GM19463 (cell line): ENCODE measurements around the gene GFRA1.

Source experiments
- ATAC-seq: cut with Tn5 transposase; IDR thresholded peaks from one replicate; pipeline ENCODE4 v1.9.1; 2021; ENCODE audit warnings: mild to moderate bottlenecking, moderate library complexity; ENCODE audit not compliant: unreplicated experiment

The GFRA1 gene

GRCh38 chr10:116272440-116273283 lies at the start of gene GFRA1:
GFRA1 (minus strand) TSS chr10:116273206; CDS start chr10:116272029, 1,177 bp downstream.
- no peak for ATAC-seq

- no peak for ATAC-seq
Measured at GRCh38 chr10:116316503-116316902, 43.5 kb upstream of the GFRA1 start.

DNA sequence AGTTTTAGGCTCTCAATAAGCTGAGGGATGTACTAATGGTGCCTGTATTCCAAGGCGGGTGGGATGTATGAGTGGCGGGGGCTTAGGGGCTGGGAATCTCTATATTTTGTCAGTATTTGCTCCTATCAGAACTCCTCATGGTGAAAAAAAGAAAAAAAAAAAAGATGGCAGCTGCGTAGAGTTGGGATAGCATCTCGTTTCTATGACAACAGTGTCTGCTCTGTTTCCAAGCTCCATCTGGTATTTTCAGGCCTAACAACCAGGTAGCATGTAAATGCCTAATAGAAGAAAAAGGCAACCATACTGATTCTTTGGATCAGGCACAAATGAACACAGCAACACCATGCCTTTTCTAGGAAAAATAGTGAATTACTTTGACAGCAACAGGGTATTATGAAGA lies 39.5 kb upstream of the GFRA1 start:
- ATAC-seq, result no peak

DNA sequence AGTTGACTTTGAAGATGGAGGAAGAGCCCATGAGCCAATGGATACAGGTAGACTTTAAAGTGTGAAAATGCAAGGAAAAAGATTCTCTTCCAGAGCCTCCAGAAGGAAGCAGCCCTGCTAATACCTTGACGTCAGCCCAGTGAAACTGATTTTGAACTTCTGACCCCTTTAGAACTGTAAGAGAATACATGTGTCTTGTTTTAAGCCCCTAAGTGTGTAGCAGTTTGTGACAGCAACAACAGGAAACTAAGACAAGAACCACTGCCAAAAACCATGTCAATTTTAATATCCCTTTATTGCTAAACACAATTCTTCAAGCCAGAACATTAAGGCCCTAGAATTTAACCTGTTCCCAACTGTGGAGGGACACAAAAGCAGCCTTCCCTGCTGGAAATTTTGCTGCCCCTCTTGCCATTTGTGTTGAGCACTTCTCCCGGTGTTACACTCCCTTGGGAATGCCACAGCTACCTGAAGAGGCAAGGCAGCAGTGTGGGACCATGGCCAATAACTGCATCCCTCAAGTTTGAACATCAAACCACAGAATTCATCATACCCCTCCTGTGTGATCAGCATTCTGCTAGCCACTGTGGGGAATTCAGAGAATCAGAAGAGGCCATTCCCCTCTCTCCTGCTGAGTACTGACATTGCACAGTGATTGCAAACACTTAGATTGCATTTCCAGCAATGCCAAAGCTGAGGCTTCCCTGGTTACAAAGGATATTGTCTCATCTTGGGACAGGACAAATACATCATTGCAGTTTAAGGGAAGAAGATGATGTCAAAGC lies 38.9 kb upstream of the GFRA1 start:
- no peak for ATAC-seq

GRCh38 chr10:116311016-116311415 lies 38.0 kb upstream of the GFRA1 start:
- ATAC-seq, result no peak

- no peak for ATAC-seq
Measured at GRCh38 chr10:116307455-116307854, 34.4 kb upstream of the GFRA1 start.

DNA sequence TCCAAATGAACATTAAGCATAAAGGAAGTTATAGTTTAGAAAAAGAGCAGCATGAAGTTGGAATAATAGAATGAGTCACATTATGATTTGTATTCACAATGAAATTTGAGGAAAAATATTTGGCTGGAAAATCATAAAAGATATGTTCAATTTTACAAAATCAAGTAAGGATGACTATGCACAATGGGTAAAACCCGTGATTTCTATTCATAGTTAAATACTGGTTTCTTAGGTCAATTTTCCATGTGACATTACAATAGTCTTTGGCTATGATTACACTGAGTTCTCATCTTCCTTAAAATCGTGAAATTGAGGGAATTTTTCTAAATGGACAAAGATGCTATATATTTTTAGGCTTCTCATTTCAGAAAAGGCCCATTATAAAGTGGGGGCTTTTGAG lies 33.8 kb upstream of the GFRA1 start:
- no peak for ATAC-seq

DNA sequence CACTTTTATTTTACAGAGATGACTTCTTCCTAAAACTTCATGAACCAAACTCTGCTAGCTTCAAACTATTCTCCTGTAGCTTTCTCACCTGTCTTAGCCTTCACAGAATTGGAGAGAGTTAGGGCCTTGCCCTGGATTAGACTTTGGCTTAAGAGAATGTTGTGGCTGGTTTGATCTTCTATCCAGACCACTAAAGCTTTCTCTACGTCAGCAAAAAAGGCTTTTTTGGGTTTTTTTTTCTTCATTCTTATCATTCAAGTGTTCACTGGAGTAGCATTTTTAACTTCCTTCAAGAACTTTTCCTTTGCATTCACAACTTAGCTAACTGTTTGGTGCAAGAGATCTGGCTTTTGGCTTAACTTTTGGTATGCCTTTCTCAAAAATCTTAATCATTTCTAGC lies 31.9 kb upstream of the GFRA1 start:
- no peak for ATAC-seq

- no peak for ATAC-seq
Measured at GRCh38 chr10:116300542-116300941, 27.5 kb upstream of the GFRA1 start.

DNA sequence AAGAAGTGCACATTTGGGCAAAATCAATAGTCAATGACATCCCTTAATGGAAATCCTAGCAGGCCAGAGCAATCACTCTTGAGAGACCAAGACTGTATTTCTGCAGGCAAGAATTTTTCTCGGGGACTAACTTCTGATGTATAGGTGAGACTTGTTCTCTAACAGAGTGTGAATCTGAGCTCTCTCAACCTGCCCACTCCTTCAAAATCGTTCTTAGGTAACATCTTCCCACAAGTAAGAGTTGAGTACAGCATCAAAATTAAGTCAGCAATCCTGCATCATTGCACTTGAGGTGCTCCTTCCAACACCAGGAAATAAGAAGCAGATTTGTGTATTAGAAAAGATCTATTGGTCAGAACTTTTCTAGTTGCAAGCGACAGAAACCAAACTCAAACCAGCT lies 25.6 kb upstream of the GFRA1 start:
- no peak for ATAC-seq

DNA sequence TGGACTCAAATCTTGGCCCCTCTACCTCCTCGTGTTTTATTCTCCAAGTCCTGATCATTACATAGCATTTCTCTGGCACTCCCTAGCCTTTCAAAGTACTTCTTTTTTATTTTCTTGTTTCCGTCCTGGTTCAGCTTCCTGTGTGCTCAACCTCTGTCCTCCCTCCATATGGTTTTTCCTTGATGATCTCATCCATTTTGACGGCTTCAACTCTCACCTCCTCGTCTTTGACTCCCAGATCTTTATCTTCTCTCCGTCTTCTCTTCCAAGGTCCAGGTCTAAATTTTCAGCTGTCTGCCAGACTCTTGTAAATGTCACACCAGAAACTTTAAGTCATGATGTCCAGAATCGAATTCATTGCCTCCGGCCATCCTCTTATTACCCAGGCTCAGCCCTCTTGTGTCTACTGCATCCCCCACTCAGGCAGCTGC lies 23.3 kb upstream of the GFRA1 start:
- no peak for ATAC-seq

DNA sequence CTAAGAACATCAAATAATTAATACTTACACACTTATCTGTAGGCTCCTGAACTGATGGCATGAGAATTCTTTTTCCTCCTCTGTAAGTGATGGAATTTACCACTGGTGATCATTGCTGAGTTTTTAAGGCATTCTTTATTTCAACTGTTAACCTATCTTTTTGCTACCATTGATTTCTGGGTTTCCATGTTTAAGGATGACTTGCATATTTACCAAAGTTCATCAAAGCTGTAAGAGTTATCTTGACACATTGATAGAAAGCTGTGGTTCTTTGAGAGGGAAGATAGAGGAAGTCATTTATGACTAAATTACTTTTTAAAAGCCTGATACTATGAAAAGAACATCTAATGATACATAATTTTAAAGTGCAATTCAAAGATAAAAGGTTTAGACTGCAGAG lies 19.5 kb upstream of the GFRA1 start:
- no peak for ATAC-seq

- no peak for ATAC-seq
Measured at GRCh38 chr10:116289652-116290051, 16.6 kb upstream of the GFRA1 start.

- ATAC-seq, result no peak
Measured at GRCh38 chr10:116287906-116288501, 15.0 kb upstream of the GFRA1 start.

DNA sequence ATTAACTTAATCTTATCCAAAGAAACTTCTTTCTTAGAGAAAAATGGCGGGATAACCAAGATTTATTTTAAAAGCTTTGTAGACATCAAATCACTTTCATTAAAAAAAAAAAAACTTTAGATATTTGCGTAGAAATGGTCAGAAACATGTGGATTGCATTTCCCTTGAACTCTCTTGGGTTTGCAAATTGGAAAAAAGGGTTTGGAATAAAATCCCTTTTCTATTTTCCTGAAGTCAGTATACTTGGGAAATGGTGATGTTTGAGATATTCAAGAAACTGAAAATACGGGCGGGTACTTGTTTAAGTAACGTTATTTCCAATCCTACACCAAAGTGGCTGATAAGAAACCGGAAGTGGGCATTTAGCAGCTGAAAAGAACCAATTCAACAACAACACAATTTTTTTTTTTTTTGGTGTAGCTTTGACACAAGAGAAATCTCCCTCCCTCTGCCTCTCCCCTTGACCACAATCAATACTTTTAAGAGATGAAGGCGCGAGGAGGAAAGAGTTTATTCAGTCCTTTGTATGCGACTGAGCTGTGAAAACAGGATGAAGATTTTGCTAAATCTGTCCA lies 13.7 kb upstream of the GFRA1 start:
- no peak for ATAC-seq

DNA sequence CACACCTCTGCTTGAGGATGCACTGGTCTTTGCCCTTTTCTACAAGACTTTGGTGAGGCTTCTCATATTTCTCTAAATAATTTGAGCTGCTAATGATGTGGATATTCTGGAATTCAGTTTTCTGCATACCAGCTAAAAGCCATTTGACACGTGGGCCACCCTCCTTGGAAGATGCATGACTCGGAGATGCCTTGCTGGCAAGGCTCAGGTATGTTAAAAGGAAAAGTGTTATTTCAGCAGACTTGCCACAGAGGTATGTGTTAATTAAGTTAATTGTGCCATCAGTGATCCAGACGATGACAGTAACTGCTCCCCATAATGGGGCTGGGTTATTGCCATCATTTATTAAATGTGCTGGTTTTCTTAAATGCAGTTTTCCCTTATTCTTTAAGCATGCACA lies 8.8 kb upstream of the GFRA1 start:
- no peak for ATAC-seq

GRCh38 chr10:116278846-116279245 lies 5.8 kb upstream of the GFRA1 start:
- no peak for ATAC-seq

DNA sequence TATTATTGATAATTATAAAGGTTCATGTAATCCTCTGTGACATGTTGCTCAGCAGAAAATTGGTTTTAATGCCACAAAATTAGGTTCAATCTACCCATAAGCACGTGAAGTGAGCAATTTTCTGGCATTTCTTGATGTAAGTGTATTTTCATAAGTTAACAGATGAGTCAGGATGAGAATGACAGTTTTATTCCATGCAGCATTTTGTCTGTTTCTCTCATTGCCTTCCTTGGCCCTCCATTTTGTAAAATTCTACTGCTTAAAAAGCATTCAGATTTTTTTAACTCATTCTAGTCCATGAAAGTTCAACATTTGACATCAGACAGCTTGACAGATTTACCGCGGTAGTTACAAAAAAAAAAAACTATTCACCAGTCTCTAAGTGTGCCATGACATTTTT lies 4.0 kb upstream of the GFRA1 start:
- ATAC-seq, result no peak

- no peak for ATAC-seq
Measured at GRCh38 chr10:116274064-116274904, 1.3 kb upstream of the GFRA1 start.

DNA sequence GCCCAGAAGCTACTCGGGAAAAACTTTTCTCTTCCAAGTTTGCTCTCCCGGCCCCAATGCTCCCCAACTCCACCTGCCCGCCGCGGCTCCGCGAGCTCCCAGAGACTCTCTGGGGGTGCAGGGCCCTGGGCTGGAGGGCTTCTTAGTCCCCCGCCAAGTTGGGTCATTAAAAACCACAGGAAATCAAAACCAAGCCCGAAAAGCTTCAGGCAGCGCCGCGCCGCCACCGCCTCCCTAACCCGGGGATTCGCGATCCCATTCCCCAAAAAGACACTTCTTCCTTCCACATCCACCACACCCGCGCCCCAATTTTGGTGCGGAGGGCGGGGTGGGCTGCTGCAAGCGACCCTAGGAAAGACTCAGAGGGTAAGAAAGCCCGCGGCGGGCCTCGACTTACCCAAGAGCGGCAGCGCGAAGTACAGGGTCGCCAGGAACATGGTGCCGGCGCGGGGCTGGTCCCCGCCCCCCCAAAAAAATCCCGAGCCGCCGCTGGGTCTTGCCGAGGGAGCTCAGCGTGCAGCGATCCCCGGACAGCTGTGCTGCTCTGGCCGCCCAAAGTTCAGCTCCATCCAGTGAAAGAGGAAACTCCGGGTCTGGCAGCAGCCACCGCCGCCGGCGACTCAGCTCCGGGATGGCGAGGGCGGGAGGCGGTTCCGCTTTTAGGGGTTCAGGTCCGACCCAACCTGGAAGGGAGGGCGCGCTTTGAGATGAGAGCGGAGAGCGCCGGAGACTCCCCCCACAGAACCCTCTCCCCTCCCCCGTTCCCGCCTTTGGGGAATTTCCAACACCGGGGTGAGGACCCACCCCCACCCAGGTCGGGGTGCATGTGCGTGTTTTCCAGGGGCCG lies 1.2 kb downstream of the GFRA1 start:
- ATAC-seq, result no peak
